ENCODE data around the gene TIA1. TPM values are rescaled to one million over a fixed set of nuclear protein-coding genes. Genes with fewer than 3 reads are reported as not detected.

Gene TIA1
- total RNA-seq, 5 donors from 2014 or later (not counting 1 experiment from before 2014, with no cell fraction given), result 94.4 to 154 (median 148) TPM

GRCh38 chr2:70160545-70160944 is 87.9 kb downstream of the TIA1 start:
- H3K36me3 ChIP-seq (ENCODE audit: control insufficient read depth in 2 of 2, extremely low read depth in 1 of 2, insufficient read depth in 1 of 2, low read length in 1 of 2), result peaks cover 0 to 34% of the 10 kb centered on the region in 2 donors
- Mint-ChIP-seq H3K27ac (peak overlapping the region; percentile 79 to 81), H3K4me3 (no peak overlapping the region), H3K27me3 (no peaks in the 10 kb centered on the region), H3K4me1 (peaks cover 7 to 8% (median 8%) of the 10 kb centered on the region in 3 donors), H3K9me3 (no peaks in the 10 kb centered on the region), H3K36me3 (peaks cover 15% of the 10 kb centered on the region)
- H3K4me1 ChIP-seq (ENCODE audit: control insufficient read depth in 1 of 2, extremely low read depth in 1 of 2, insufficient read depth in 2 of 2, low read length in 2 of 2), result no peaks in the 10 kb centered on the region
- WGBS (ENCODE audit: insufficient coverage), result 88% methylated on average over 3 of the region's 6 CpGs
- ChIA-PET POLR2A (interaction anchor here in 1 of 2 donors (0.6 kb wide), 1 partner anchor 204 kb away, joined by 11 read pairs; no protein-coding TSS in a partner anchor), CTCF (interaction anchor here (0.7 to 1.5 kb wide), 2 partner anchors 95 to 248 kb away, joined by 6 to 11 read pairs; no protein-coding TSS in a partner anchor)
- H3K27ac ChIP-seq (ENCODE audit: low read length), result no peak overlapping the region
- no peak overlapping the region for H3K4me3 ChIP-seq (ENCODE audit: control insufficient read depth in 1 of 2, extremely low read depth in 1 of 2, low read length in 1 of 2)
- no peaks in the 10 kb centered on the region for H3K9me3 ChIP-seq
- no peak for DNase-seq
- no peaks in the 10 kb centered on the region for H3K27me3 ChIP-seq (replicated peaks in 1 of 2; ENCODE audit: control insufficient read depth in 2 of 2, extremely low read depth in 1 of 2, insufficient read depth in 2 of 2, low read length in 1 of 2)
- no peak for ATAC-seq (replicated peaks in 1 of 4)

Other genes starting within 250 kb of the TIA1 start
- gene PCBP1, start 161.2 kb downstream of the TIA1 start, total RNA-seq, result 100 to 1,000 TPM; 303 to 431 (median 386) TPM
- 10 to 100 TPM; 23.3 to 45.9 (median 39.1) TPM for gene C2orf42, start 57.6 kb downstream of the TIA1 start, total RNA-seq
- gene PCYOX1, start 9.5 kb upstream of the TIA1 start, total RNA-seq, result 10 to 100 TPM in 4 of 5 donors, 1 to 10 TPM in 1; 9.2 to 31.4 (median 25.7) TPM
- 10 to 100 TPM; 65.4 to 97.6 (median 88.0) TPM for gene SNRPG, start 45.1 kb upstream of the TIA1 start, total RNA-seq
- gene FAM136A, start 53.4 kb upstream of the TIA1 start, total RNA-seq, result 10 to 100 TPM; 24.4 to 34.7 (median 29.7) TPM

Data from T-cell (primary cell).